ENCODE measurements around the gene OR56A4. TPM values are rescaled to one million over a fixed set of nuclear protein-coding genes. Genes with fewer than 3 reads are reported as not detected.

Gene OR56A4
- total RNA-seq, 1 experiment from 2014 or later = not detected

DNA sequence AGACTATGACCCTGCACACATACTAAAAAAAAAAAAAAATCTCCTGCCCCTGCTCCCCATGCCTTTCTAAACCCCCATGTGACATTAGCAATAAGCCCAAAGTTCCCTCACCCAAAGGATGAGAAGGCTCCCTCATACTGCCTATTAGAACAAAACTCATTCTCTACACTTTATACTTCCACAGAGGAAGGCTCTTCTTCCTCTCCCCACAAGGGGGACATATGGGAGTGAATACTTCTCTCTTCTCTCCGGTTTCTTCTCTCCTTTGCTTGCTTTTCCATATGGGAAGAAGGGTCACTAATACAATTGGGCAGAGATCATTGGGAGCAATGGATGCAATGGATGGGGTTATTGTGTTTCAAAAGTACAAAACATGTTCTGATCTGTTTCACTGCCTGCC lies 23.3 kb downstream of the OR56A4 start:
- no peak overlapping the region for H3K9ac ChIP-seq (ENCODE audit: low read length)
- no peaks in the 10 kb centered on the region for H3K79me2 ChIP-seq (ENCODE audit: low read length)
- H3K4me3 ChIP-seq (ENCODE audit: low read length) = no peak overlapping the region
- no peak for DNase-seq
- H3K27ac ChIP-seq (ENCODE audit: low read length) = no peak overlapping the region
- H3K36me3 ChIP-seq (ENCODE audit: low read depth, low read length) = no peaks in the 10 kb centered on the region
- no peaks in the 10 kb centered on the region for H3K4me1 ChIP-seq (ENCODE audit: insufficient read depth, low read length)
- ChIA-PET CTCF (no interaction called here), POLR2A (ENCODE audit: unreplicated experiment) (no interaction called here)
- H3K4me2 ChIP-seq (ENCODE audit: low read length) = no peak overlapping the region
- no peak for ATAC-seq
- H3K9me3 ChIP-seq (ENCODE audit: low read length) = 0 out of 2 replicates have a peak, but pooled peaks cover 4% of the 10 kb centered on the region
- no peak overlapping the region for H2AFZ ChIP-seq (ENCODE audit: low read length)
- 0 out of 2 replicates have a peak, but pooled peaks cover 3% of the 10 kb centered on the region for H3K27me3 ChIP-seq (ENCODE audit: low read length)
- no peaks in the 10 kb centered on the region for H3K9me2 ChIP-seq (replicated peaks; ENCODE audit: low read length)
- no peaks in the 10 kb centered on the region for H4K20me1 ChIP-seq (ENCODE audit: low read length)
- no TSS peak for BruUV-seq (replicated peaks)
- H3F3A ChIP-seq (ENCODE audit: low read length, unreplicated experiment) = no peaks in the 10 kb centered on the region
- TF ChIP-seq, protein P1, sequence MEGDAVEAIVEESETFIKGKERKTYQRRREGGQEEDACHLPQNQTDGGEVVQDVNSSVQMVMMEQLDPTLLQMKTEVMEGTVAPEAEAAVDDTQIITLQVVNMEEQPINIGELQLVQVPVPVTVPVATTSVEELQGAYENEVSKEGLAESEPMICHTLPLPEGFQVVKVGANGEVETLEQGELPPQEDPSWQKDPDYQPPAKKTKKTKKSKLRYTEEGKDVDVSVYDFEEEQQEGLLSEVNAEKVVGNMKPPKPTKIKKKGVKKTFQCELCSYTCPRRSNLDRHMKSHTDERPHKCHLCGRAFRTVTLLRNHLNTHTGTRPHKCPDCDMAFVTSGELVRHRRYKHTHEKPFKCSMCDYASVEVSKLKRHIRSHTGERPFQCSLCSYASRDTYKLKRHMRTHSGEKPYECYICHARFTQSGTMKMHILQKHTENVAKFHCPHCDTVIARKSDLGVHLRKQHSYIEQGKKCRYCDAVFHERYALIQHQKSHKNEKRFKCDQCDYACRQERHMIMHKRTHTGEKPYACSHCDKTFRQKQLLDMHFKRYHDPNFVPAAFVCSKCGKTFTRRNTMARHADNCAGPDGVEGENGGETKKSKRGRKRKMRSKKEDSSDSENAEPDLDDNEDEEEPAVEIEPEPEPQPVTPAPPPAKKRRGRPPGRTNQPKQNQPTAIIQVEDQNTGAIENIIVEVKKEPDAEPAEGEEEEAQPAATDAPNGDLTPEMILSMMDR (conservative IDR thresholded peaks at IDR 0.05; ENCODE audit: low read depth, low read length) = no peak; the same call in 1 of the 2 replicates
- TF ChIP-seq EZH2phosphoT487 (IDR thresholded peaks at IDR 0.05; ENCODE audit: borderline replicate concordance, low read length) (no peak), EZH2 (IDR thresholded peaks at IDR 0.05; ENCODE audit: low read length, unreplicated experiment) (no peak)
- intact Hi-C loops (cut with micrococcal nuclease) = no loop called here

DNA sequence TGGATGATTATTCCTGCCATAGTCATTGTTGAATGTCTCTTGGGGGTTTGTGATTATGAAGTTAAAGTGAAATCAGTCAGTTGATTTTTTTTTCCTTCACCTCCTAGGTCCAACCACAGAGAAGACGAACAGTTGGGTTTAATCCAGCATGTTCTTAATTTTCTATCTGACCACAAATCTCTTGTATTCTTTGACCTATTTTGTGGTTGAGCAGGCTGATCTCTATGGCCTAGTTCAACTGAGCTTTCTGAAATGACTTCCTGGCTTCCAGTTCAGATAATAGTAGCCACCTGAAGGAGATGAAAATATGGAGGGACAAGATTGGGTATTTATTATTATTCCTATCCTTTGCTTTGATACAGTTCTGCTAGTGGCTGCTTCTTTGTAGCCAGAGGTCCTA lies 33.2 kb downstream of the OR56A4 start:
- Histone ChIP-seq H3K4me1 (ENCODE audit: insufficient read depth, low read length) (no peaks in the 10 kb centered on the region), H3K4me2 (ENCODE audit: low read length) (no peak overlapping the region), H2AFZ (ENCODE audit: low read length) (no peak overlapping the region), H3F3A (ENCODE audit: low read length, unreplicated experiment) (no peaks in the 10 kb centered on the region), H3K27ac (ENCODE audit: low read length) (no peak overlapping the region), H4K20me1 (ENCODE audit: low read length) (no peaks in the 10 kb centered on the region), H3K9ac (ENCODE audit: low read length) (no peak overlapping the region), H3K79me2 (ENCODE audit: low read length) (no peaks in the 10 kb centered on the region), H3K9me3 (ENCODE audit: low read length) (no peaks in the 10 kb centered on the region), H3K36me3 (ENCODE audit: low read depth, low read length) (no peaks in the 10 kb centered on the region), H3K4me3 (ENCODE audit: low read length) (no peak overlapping the region), H3K27me3 (ENCODE audit: low read length) (no peaks in the 10 kb centered on the region), H3K9me2 (replicated peaks; ENCODE audit: low read length) (no peaks in the 10 kb centered on the region)
- TF ChIP-seq EZH2phosphoT487 (IDR thresholded peaks at IDR 0.05; ENCODE audit: borderline replicate concordance, low read length) (no peak), EZH2 (IDR thresholded peaks at IDR 0.05; ENCODE audit: low read length, unreplicated experiment) (no peak)
- TF ChIP-seq, protein P1 (conservative IDR thresholded peaks at IDR 0.05; ENCODE audit: low read depth, low read length) = no peak
- no TSS peak for BruUV-seq (replicated peaks)
- POLR2A ChIA-PET (ENCODE audit: unreplicated experiment) = no interaction called here
- intact Hi-C loops (cut with micrococcal nuclease) = no loop called here
- ATAC-seq = no peak
- no peak for DNase-seq
- CTCF ChIA-PET = no interaction called here

DNA sequence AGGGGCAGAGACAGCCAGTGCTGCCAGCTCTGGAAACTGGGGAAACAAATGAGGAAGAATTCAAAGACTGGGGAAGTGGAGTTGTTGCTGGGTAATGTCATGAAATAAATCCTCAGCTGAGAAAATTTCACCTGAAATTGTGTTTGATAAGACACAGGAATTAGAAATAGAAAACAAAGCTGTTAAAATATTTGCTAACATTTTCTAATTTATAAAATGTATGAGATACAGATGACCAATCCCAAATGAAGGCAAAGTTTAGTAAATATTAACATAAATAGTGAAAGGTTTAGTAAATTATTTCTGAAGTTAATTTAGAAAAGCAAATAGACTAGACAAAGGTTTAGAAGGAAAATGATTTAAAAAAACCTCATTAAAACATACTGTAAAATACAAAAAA lies 38.4 kb downstream of the OR56A4 start, which contains the start of gene OR56A5:
Gene OR56A5, minus strand, starts transcription at position 101 of the 400 bp plus-strand sequence. Its CDS starts 0 bp downstream, at position 101.
- no peaks in the 10 kb centered on the region for H3K9me3 ChIP-seq (ENCODE audit: low read length)
- TF ChIP-seq EZH2 (IDR thresholded peaks at IDR 0.05; ENCODE audit: low read length, unreplicated experiment) = no peak
- TF ChIP-seq, protein P1 (conservative IDR thresholded peaks at IDR 0.05; ENCODE audit: low read depth, low read length) = no peak
- TF ChIP-seq EZH2phosphoT487 (IDR thresholded peaks at IDR 0.05; ENCODE audit: borderline replicate concordance, low read length) = no peak
- ChIA-PET CTCF (no interaction called here), POLR2A (ENCODE audit: unreplicated experiment) (no interaction called here)
- no peak for DNase-seq
- no peak within 1 kb of the TSS for H2AFZ ChIP-seq (ENCODE audit: low read length)
- no peaks in the 10 kb centered on the region for H3K9me2 ChIP-seq (replicated peaks; ENCODE audit: low read length)
- no peak for ATAC-seq
- H3K79me2 ChIP-seq (ENCODE audit: low read length) = no peaks in the 10 kb centered on the region
- no peaks in the 10 kb centered on the region for H3F3A ChIP-seq (ENCODE audit: low read length, unreplicated experiment)
- no peaks in the 10 kb centered on the region for H3K36me3 ChIP-seq (ENCODE audit: low read depth, low read length)
- H3K4me2 ChIP-seq (ENCODE audit: low read length) = no peak within 1 kb of the TSS
- no peak within 1 kb of the TSS for H3K9ac ChIP-seq (ENCODE audit: low read length)
- H3K27me3 ChIP-seq (ENCODE audit: low read length) = no peaks in the 10 kb centered on the region
- no peak within 1 kb of the TSS for H3K4me3 ChIP-seq (ENCODE audit: low read length)
- H3K4me1 ChIP-seq (ENCODE audit: insufficient read depth, low read length) = no peaks in the 10 kb centered on the region
- no peak within 1 kb of the TSS for H3K27ac ChIP-seq (ENCODE audit: low read length)
- intact Hi-C loops (cut with micrococcal nuclease) = no loop called here
- H4K20me1 ChIP-seq (ENCODE audit: low read length) = no peaks in the 10 kb centered on the region
- no TSS peak for BruUV-seq (replicated peaks)

Measured in PC-3 (cell line).